Lung (tissue), 12 donors: Measurements from ENCODE around the gene GPN1. TPM values are rescaled to one million over a fixed set of nuclear protein-coding genes. Genes with fewer than 3 reads are reported as not detected.

Source experiments
- ATAC-seq: fragments of 200-7000 bp; cut with Tn5 transposase; one replicate; pipeline ENCODE4 v1.9.1; 2020; ENCODE audit warnings: moderate number of reproducible peaks; ENCODE audit not compliant: insufficient read depth, low FRiP score
- DNase-seq, 3 donors: peaks; one replicate each; pipeline ENCODE4 v3.0.0-alpha.2; 2013 to 2017
- H3K27ac ChIP-seq, 2 donors: one replicate each; pipeline ENCODE4 v1.5.1; 2013; ENCODE audit warnings: mild to moderate bottlenecking in 2 of 2, moderate library complexity in 2 of 2, control low read depth in 1 of 2, inconsistent platforms in 1 of 2, low read depth in 1 of 2, low read length in 1 of 2
- H3K27me3 ChIP-seq, 3 donors: one replicate each; pipeline ENCODE4 v1.5.1; 2013; ENCODE audit warnings: low read length in 2 of 3; ENCODE audit not compliant: control insufficient read depth in 3 of 3, insufficient read depth in 3 of 3
- H3K36me3 ChIP-seq, 4 donors: one replicate each; pipeline ENCODE4 v1.5.1; 2013; ENCODE audit warnings: low read length in 4 of 4, mild to moderate bottlenecking in 1 of 4, moderate library complexity in 1 of 4; ENCODE audit not compliant: control insufficient read depth in 4 of 4, insufficient read depth in 4 of 4
- H3K4me1 ChIP-seq, 5 donors: one replicate each; pipeline ENCODE4 v1.5.1; 2013; ENCODE audit warnings: low read length in 5 of 5, mild to moderate bottlenecking in 2 of 5, moderate library complexity in 1 of 5; ENCODE audit not compliant: control insufficient read depth in 5 of 5, insufficient read depth in 5 of 5
- H3K4me3 ChIP-seq: one replicate; pipeline ENCODE4 v1.5.1; 2013; ENCODE audit warnings: mild to moderate bottlenecking, control low read depth, moderate library complexity
- H3K9ac ChIP-seq, 2 donors: one replicate each; pipeline ENCODE4 v1.5.1; 2013; ENCODE audit warnings: low read length in 2 of 2, control low read depth in 1 of 2; ENCODE audit not compliant: insufficient read depth in 1 of 2
- H3K9me3 ChIP-seq, 4 donors: one replicate each; pipeline ENCODE4 v1.5.1; 2013; ENCODE audit warnings: low read length in 3 of 4, mild to moderate bottlenecking in 1 of 4, moderate library complexity in 1 of 4; ENCODE audit not compliant: control insufficient read depth in 4 of 4, insufficient read depth in 3 of 4
- WGBS, 2 donors: extraction: QIAGEN DNeasy Blood & Tissue Kit; methylation state at CpG; one replicate each; pipeline ENCODE4 v1.1.7; 2013; 5-methylcytosine and 5-hydroxymethylcytosine counted together
- polyA plus RNA-seq, 2 donors: library from polyadenylated mRNA; stranded (reverse); fragments of 200-250 nt; gene quantifications; one replicate each; pipeline ENCODE4 v1.2.1, GENCODE V29; 2013
- total RNA-seq, 2 donors: library from RNA; depleted of rRNA in 1 of 2; stranded (reverse); fragments of >200 nt in 1 of 2; gene quantifications; one replicate each; pipeline ENCODE4 v1.2.1, GENCODE V29; 2014 to 2021
- TF ChIP-seq, protein P1 (sequence below): IDR thresholded peaks from 2 replicates; pipeline ENCODE4 v1.5.1; 2012; ENCODE audit warnings: mild to moderate bottlenecking; ENCODE audit errors: control extremely low read depth, extremely low read depth
- donor health status: control.
- donor health status: control.
- donor health status: Bipolar disorder and iron deficiency.
- donor health status: healthy.
- donor health status: DM: yes; HTN: yes; CAD: no.

GPN1 gene
- total and polyA plus RNA-seq, 4 donors, result 16.4 to 30.7 (median 27.3) TPM

DNA sequence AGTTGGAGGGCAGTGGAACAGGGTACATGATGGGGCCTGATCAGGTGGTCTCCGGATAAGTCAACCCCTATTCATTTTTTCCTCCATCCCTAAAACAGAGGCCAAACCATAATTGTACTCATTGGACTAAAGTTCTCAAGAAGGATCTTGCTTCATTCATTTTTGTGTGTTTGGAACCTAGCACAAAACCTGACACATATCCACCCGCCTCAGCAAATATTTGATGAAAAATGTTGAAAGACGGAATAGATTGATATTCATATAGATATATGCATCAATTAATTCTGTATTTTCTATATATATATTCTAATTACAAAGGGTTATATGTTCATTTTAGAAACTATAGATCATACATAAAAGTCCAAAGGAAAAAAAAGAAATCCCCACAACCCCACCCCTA, 56.7 kb downstream of the GPN1 start:
- H3K27me3 ChIP-seq, result no peaks in the 10 kb centered on the region
- H3K9ac ChIP-seq, result no peak overlapping the region
- peaks cover 0 to 2% (median 0%) of the 10 kb centered on the region in 5 donors for H3K4me1 ChIP-seq
- H3K9me3 ChIP-seq, result no peaks in the 10 kb centered on the region
- ATAC-seq (no peak), DNase-seq (no peak)
- WGBS, 2 donors, result 97 to 98% methylated on average over 3 of the region's 3 CpGs
- peak overlapping the region in 1 of 2 donors; percentile 14 for H3K27ac ChIP-seq
- peaks cover 15 to 31% (median 15%) of the 10 kb centered on the region in 4 donors for H3K36me3 ChIP-seq
- TF ChIP-seq, protein P1, sequence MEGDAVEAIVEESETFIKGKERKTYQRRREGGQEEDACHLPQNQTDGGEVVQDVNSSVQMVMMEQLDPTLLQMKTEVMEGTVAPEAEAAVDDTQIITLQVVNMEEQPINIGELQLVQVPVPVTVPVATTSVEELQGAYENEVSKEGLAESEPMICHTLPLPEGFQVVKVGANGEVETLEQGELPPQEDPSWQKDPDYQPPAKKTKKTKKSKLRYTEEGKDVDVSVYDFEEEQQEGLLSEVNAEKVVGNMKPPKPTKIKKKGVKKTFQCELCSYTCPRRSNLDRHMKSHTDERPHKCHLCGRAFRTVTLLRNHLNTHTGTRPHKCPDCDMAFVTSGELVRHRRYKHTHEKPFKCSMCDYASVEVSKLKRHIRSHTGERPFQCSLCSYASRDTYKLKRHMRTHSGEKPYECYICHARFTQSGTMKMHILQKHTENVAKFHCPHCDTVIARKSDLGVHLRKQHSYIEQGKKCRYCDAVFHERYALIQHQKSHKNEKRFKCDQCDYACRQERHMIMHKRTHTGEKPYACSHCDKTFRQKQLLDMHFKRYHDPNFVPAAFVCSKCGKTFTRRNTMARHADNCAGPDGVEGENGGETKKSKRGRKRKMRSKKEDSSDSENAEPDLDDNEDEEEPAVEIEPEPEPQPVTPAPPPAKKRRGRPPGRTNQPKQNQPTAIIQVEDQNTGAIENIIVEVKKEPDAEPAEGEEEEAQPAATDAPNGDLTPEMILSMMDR, result no peak
- no peak overlapping the region for H3K4me3 ChIP-seq

DNA sequence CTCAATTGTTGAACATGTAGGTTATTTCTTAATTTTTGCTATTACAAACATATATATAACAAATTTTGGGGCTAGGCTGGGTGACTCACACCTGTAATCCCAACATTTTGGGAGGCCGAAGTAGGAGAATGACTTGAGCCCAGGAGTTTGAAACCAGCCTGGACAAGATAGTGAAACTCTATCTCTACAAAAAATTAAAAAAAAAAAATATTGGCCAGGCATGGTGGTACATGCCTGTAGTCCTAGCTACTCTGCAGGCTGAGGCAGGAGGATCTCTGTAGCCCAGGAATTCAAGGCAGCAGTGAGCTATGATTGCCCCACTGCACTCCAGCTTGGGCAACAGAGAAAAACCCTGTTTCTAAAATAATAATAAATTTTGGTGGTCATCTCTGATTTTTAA, 58.4 kb downstream of the GPN1 start:
- WGBS, 2 donors, result 96 to 98% methylated on average over 1 of the region's 1 CpG
- DNase-seq, result no peak
- TF ChIP-seq, protein P1, result no peak

DNA sequence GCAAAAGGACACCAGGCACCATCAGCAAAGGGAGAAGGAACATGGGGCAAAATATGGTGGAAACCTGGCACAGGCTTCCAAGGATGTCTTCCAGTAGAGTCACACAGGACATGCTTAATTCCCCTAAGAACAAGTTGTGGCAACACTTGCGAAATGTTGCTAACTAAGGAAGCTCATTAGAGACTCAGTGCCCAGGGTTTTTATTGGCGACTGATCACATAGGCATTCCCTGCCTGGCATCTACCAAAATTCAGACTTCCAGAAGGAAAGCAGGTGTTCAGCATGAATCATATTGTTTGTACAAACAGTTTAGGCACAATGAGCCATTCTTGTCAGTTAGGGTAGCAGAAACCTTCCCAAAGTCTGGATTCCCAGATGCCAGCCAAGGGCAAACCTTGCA, 60.6 kb downstream of the GPN1 start:
- ATAC-seq (no peak), DNase-seq (no peak)
- TF ChIP-seq, protein P1, result no peak
- Histone ChIP-seq H3K4me3 (no peak overlapping the region), H3K27ac (no peak overlapping the region), H3K9me3 (no peaks in the 10 kb centered on the region), H3K36me3 (peaks cover 5 to 24% (median 16%) of the 10 kb centered on the region in 4 donors), H3K27me3 (no peaks in the 10 kb centered on the region), H3K4me1 (no peaks in the 10 kb centered on the region), H3K9ac (no peak overlapping the region)
- WGBS, 2 donors, result 76 to 92% methylated on average over 2 of the region's 2 CpGs

More for the DNA sequence above, 58.4 kb downstream of the GPN1 start:
- Histone ChIP-seq H3K4me3 (no peak overlapping the region), H3K36me3 (peaks cover 12 to 29% (median 15%) of the 10 kb centered on the region in 4 donors), H3K27me3 (no peaks in the 10 kb centered on the region), H3K9ac (no peak overlapping the region), H3K9me3 (no peaks in the 10 kb centered on the region), H3K4me1 (peaks cover 0 to 2% (median 0%) of the 10 kb centered on the region in 5 donors), H3K27ac (no peak overlapping the region)
- ATAC-seq, result no peak

DNA sequence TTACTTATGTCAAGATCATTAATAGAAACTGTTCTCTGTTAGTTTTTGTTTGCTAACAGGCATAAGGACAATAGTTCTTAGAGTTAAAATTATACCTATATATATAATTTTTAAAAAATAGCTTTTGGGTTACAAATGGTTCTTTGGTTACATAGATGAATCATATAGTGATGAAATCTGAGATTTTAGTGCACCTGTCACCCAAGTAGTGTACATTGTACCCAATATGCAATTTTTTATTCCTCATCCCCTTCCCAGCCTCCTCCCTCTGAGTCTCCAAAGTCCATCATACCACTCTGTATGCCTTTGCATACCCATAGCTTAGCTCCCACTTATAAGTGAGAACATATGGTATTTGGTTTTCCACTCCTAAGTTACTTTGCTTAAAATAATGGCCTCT, 61.2 kb downstream of the GPN1 start:
- H3K36me3 ChIP-seq, result peaks cover 5 to 22% (median 15%) of the 10 kb centered on the region in 4 donors
- TF ChIP-seq, protein P1, result no peak
- no peak overlapping the region for H3K4me3 ChIP-seq
- H3K9me3 ChIP-seq, result no peaks in the 10 kb centered on the region
- no peak for DNase-seq
- no peak overlapping the region for H3K27ac ChIP-seq
- H3K4me1 ChIP-seq, result no peaks in the 10 kb centered on the region
- no peaks in the 10 kb centered on the region for H3K27me3 ChIP-seq
- no peak overlapping the region for H3K9ac ChIP-seq
- no peak for ATAC-seq
